ENCODE results near the gene NAA60.

The NAA60 gene

GRCh38 chr16:3443108-3444031, at the start of gene NAA60, which contains the start of gene ZNF597:
TSS of gene NAA60 (plus strand) at chr16:3443680. CDS start at chr16:3476228, 32,548 bp downstream.
TSS of gene ZNF597 (minus strand) at chr16:3443504. CDS start at chr16:3443153, 351 bp downstream.
- DNase-seq (ENCODE audit: low read depth in 2 of 2), result peak; percentile 69 to 80

- no peak for DNase-seq (ENCODE audit: low read depth in 2 of 2)
These were observed 43.1 kb upstream of the NAA60 start for GRCh38 chr16:3400446-3400778.

- DNase-seq (ENCODE audit: low read depth in 2 of 2), result peak; percentile 97 to 99
These were observed 42.4 kb upstream of the NAA60 start, which contains the start of the genes ZNF174 and ZSCAN32 for GRCh38 chr16:3400779-3401688. TSS of gene ZNF174 (plus strand) at chr16:3401215. CDS start at chr16:3402005, 790 bp downstream. TSS of gene ZSCAN32 (minus strand) at chr16:3401004. CDS start at chr16:3397557, 3,447 bp downstream.

GRCh38 chr16:3401719-3402397, 41.6 kb upstream of the NAA60 start:
- no peak for DNase-seq (ENCODE audit: low read depth in 2 of 2)

GRCh38 chr16:3408561-3409197, 34.8 kb upstream of the NAA60 start:
- no peak for DNase-seq (ENCODE audit: low read depth in 2 of 2)

GRCh38 chr16:3413730-3414379, 29.6 kb upstream of the NAA60 start:
- no peak for DNase-seq (ENCODE audit: low read depth in 2 of 2)

GRCh38 chr16:3431779-3432219, 11.7 kb upstream of the NAA60 start:
- peak; percentile 47 to 54 for DNase-seq (ENCODE audit: low read depth in 2 of 2)

GRCh38 chr16:3434373-3434772, 9.1 kb upstream of the NAA60 start:
- DNase-seq (ENCODE audit: low read depth in 2 of 2), result no peak

GRCh38 chr16:3439637-3440036, 3.8 kb upstream of the NAA60 start:
- DNase-seq (ENCODE audit: low read depth in 2 of 2), result no peak

GRCh38 chr16:3444032-3444388, 530 bp downstream of the NAA60 start:
- DNase-seq (ENCODE audit: low read depth in 2 of 2), result peak in 1 of 2 donors; percentile 48

- no peak for DNase-seq (ENCODE audit: low read depth in 2 of 2)
These were observed 10.6 kb downstream of the NAA60 start for GRCh38 chr16:3454093-3454492.

- no peak for DNase-seq (ENCODE audit: low read depth in 2 of 2)
These were observed 11.2 kb downstream of the NAA60 start for GRCh38 chr16:3454631-3455147.

GRCh38 chr16:3457434-3458252, 14.2 kb downstream of the NAA60 start:
- peak; percentile 77 to 88 for DNase-seq (ENCODE audit: low read depth in 2 of 2)

- no peak for DNase-seq (ENCODE audit: low read depth in 2 of 2)
These were observed 14.9 kb downstream of the NAA60 start for GRCh38 chr16:3458278-3458851.

- no peak for DNase-seq (ENCODE audit: low read depth in 2 of 2)
These were observed 15.4 kb downstream of the NAA60 start for GRCh38 chr16:3458852-3459361.

GRCh38 chr16:3459401-3460090, 16.1 kb downstream of the NAA60 start:
- no peak for DNase-seq (ENCODE audit: low read depth in 2 of 2)

GRCh38 chr16:3460121-3460520, 16.6 kb downstream of the NAA60 start:
- no peak for DNase-seq (ENCODE audit: low read depth in 2 of 2)

GRCh38 chr16:3460585-3460984, 17.1 kb downstream of the NAA60 start:
- DNase-seq (ENCODE audit: low read depth in 2 of 2), result no peak
